ENCODE data around the gene DGCR8.

GRCh38 chr22:20065896-20066616 is 14.0 kb upstream of the DGCR8 start:
- TF ChIP-seq CTCF (IDR thresholded peaks at IDR 0.05): no peak
- no peak for TF ChIP-seq POLR2A (IDR thresholded peaks at IDR 0.05)

Data from esophagus squamous epithelium (tissue), 4 donors.